Retina (tissue), 1 donor: ENCODE results near the gene ERFL.

Experiments
- DNase-seq: peaks from one replicate; pipeline ENCODE4 v3.0.0-alpha.2; 2016

The ERFL gene

DNA sequence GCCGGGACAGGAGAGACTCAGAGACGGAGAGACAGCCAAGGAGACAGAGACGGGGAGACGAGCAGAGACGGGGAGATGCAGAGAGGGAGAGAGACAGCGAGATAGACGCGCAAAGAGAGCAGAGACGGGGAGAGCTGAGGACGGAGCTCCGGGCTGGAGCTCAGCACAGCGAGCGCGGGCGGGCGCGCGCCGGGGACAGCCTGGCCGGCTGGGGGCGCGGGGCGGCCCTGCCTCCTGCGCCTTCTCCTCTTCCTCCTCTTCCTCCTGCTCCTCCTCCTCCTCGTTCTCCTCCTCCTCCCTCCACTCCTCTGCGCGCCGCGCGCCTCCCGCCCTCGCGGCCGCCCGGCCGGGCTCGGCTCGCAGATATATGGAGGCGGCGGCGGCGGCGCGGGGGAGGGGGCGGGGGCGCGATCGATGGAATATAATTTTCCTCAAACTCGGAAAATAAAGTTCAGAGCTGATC, at the start of gene ERFL:
Gene ERFL (minus strand): TSS at position 229 of the 463 bp plus-strand sequence. CDS start 15,530 bp downstream, outside the sequence.
- peak; percentile 52 for DNase-seq

DNA sequence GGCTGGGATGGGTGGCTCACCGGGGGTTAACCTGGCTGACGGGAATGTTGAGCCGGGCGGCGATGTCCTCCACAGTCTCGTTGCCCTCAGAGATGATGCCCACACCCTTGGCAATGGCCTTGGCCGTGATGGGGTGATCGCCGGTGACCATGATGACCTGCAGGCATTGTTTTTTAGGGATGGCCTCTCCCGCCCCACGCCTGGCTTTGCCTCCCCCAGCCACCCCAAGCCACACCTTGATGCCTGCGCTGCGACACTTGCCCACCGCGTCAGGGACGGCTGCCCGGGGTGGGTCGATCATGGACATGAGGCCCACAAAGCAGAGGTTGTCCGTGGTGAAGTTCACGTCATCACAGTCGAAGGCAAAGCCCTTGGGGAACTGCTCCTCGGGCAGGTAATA, 49.7 kb upstream of the ERFL start:
- DNase-seq, result no peak

DNA sequence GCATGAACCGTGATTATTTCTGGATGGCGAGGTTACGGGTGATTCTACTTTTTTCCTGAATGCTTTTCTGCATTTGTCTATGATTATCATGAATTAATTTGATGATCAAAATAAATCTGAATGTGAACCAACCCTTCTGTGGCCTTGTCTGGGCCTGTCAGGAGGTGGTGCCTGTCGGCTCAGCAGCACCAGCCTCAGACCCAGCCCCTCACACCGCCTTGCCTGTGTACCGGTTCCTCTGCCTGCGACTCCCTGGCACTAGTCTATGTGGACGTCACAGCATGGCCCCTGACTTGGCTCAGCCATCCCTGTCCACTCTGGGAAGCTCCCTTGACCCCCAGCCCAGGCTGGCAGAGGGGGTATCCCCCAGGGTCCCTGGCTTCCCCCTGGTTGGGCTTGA, 46.4 kb upstream of the ERFL start:
- no peak for DNase-seq

DNA sequence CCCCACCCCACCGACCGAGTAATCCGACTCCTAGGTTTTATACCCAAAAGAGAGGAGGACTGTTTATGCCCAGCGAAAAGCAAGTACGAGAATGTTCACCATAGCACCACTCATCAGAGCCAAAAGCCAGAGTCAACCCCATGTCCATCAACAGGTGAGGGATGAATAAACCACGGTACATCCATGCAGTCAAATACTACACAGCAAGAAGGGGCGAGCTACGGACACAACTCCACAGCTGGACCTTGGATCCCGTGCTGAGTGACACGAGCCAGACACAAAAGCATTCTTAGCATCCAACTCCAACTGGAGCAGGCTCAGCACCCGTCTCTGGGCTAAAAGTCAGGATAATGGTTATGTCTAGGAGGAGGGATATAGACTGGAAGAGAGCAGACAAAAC, 43.1 kb upstream of the ERFL start:
- DNase-seq, result no peak

DNA sequence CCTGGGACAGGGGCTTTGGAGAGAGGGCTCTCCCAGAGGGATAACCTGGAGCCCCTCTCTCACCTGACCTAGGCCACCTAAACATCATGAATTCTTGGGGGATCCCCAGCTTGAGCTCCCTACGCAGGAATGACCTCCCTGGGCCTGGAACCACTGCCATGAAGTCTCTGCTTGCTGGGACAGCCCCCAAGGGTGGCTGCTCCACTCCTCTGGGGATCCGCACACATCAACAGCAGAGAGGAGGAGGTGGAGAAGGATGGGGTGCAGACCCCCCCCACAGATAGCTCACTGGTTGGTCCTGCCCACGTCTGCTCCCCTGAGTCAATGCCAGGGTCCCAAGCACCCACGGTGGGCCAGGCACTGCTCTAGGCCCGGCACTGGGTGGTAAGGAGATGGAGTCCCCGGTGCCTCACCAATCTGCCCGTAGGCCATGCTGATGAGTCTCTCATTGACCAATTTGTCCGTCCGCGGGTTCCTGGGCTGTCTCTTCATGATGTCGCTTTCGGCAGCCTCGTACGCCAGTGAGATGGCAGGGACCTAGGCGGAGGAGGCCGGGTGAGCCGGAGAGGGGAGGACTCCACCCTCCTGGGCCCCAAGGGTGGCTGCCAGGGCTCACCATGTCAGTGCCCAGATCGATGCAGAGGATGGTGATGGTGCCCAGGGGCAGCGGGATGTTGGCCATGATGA, 41.7 kb upstream of the ERFL start:
- no peak for DNase-seq

DNA sequence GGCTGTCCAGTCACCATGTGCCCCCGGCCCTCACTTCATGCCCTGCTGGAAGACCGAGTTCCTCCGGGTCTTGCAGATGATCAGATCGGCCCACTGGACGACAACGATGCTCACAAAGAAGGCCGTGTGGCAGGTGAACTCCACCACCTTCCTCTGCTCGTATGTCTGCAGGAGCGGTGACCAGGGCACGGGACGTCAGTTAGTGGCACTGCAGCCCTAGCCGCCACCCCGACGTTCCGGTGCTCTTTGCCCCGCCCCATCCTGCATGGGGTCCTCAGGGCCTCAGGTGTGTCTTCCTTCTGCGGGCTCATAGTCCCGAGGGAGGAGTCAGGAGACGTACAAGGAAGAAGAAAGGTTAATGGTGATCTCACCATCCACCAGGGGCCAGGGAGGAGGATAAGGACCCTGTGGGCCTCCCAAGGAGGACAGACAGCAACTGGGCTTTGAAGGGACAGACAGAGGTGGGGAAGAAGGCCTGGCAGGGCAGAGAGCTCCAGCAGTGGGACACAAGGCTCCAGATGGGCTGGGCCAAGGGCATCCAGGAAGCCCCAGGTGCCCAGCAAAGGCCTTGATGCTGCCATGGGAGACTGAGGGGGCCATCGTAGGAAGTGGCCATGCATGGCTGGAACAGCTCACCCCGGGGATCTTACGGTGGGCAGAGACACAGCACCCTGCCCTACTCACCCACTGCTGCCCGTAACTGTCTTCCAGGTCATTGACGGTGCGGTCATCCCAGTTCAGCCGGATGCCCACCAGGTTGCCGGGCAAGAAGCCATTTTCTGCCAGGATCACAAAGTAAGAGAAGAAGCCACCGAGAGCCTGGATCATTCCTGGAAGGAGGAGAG, 40.7 kb upstream of the ERFL start:
- no peak for DNase-seq

DNA sequence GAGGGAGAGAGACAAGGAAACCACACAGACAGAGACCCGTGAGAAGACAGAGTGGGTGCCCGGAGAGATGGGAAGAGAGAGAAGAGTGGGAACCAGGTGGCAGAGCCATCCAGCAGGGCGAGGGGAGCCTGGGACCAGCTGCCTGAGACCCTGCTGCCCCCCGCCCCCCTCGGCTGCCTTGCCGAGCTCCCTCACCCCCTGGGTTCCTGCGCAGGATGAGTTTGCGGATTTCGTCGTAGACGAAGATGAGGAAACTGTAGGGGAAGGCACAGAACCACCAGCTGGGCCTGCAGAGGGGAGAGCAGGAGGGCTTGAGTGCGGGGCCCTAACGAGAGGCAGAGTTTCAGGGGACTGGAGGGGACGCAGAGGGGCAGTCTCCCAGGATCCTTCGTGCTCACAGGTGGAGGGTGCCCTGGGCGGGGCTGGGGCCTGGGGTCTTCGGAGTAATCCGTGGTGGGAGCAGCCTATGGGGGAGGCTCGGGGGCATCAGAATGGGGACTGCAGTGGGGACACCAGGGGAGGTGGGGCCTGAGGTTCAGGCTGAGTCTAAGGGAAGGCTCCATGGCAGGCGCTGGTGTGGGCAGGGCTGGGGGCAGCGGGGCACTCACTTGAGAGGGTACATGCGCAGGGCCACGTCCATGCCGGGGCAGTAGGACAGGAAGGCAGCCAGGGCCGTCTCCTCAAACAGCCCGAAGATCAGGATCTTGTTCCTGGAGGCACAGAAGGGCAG, 39.0 kb upstream of the ERFL start:
- DNase-seq, result no peak

DNA sequence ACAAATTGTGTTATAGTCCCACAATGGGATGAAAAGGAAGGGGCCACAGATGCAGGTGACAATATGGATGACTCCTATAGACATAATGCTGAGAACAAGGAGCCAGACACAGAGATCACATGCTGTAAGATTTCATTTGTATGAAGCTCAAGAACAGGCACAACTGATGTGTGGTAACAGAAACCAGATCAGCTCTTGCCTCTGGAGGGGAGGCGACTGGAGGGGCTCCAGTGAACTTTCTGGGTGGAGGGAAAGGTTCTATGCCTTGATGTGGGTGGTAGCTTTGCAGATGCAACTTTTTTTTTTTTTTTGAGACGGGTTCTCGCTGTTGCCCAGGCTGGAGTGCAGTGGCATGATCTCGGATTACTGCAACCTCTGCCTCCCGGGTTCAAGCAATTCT, 36.9 kb upstream of the ERFL start:
- DNase-seq, result no peak

DNA sequence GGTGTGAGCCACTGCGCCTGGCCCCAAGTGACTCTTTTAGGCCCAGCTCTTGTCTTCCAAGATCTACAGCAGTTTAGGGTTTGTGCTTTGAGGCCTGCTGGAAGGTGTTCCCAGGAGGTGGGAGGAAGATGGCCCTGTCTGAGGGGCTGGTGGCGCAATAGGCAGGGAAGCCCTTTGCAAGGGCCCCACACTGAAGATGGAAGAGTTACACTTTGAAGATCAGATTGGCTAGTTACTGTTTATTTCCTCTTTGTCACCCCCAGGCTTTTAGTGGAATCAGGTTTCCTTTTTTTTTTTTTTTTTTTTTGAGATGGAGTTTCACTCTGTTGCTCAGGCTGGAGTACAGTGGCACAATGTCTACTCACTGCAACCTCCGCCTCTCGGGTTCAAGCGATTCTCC, 32.7 kb upstream of the ERFL start:
- DNase-seq, result no peak

DNA sequence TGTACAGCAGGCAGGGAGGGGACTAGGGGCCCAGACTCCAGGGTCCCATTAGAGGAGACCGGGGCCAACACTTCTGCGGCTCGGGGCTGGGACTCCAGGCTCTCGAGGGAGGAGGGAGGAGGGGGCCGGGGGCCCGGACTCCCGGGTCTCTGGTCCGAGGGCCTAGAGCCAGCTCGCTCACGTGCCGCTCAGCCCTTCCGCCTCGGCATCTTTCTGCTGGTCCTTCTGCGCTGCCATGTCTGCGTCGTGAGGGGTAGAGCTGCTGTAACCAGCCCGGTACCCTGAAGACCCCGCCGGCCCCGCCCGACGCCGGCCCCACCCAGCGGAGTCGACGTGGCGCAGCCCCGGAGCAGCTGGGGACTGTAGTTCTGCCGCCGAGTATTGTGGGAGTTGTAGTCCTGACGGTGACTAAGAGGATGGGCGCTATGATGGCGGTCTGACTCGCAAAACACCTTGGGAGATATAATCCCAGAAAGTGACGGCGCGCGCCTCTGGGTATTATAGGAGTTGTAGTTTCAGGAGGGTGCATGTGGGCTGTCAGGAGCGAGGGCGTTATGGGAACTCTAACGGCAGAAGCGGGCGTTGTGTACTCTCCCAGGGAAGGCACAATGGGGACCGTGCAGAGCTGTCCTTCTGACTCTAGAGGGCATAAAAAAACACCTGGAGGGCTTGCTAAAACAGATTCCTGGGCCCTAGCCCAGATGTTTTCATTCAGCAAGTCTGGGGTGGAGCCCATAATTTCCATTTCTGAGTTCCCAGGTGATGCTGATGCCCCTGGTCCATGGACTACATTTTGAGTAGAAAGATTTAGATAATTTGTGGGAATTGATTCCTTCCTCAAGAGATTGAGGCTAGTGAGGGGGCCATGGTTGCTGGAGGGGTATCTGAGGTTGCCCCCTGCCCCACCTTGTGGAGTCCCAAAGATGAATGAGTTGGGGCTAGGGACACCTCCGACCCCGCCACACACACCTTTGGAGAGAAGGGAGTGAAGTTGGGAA, 31.1 kb upstream of the ERFL start, which contains the start of gene RABAC1:
Gene RABAC1 (minus strand): TSS at position 266 of the 998 bp plus-strand sequence. CDS start 29 bp downstream, at position 237.
- DNase-seq, result peak; percentile 94

DNA sequence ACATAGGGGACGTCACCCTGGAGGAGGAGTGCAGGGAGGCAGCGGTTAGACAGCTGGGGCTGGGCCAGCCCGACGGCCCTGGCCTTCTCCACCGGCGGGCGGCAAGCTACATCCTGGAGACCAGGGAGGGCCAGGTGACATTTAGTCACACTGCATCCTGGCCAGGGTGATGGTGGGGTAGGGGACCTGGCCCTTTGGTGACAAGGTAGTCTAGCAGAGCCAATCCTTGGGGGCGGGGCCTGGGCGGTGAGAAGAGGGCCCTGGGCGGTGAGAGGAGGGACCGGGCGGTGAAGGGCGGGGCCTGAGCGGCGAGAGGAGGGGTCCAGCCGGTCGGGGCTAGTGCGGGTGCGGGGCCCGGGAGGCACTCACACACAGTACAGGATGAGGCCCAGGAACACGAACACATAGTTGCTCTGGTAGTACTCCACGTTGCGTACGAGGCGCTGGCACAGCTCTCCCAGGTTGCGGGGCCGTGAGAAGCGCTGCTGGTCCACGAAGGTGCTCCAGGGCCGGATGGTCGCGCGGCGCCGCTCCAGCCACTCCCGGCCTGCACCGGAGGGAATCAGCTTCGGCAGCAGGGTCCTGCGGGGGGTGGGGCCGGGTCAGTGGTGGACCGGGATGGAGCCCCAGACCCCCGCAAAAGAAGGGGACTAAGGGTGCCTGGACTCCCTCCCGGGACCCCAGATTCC, 30.3 kb upstream of the ERFL start:
- DNase-seq, result peak; percentile 79

DNA sequence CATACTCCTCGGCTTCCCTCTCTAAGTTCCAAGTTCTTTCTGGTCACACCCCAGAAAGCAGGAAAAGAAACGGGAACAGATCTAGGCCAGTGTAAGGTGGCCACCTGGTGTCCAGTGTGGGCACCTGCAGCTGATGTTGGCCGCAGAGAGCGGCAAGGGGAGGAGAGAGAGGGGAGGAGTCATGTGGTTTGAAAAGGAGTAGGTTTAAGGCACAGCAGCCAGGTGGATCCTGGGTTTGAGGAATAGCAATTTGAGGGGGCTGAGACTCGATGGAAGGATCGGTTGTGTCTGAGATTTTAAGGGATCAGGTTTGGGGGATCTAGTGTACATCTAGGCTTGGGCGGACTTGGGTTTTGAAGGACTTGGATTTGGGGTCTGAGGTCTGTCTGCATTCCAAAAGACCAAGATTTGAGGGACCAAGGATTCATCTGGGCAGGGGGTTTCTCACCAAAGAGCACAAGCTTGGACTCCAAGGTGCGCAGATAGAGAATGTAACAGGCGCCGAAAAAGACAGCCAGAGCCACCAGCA, 29.7 kb upstream of the ERFL start:
- DNase-seq, result peak; percentile 79

DNA sequence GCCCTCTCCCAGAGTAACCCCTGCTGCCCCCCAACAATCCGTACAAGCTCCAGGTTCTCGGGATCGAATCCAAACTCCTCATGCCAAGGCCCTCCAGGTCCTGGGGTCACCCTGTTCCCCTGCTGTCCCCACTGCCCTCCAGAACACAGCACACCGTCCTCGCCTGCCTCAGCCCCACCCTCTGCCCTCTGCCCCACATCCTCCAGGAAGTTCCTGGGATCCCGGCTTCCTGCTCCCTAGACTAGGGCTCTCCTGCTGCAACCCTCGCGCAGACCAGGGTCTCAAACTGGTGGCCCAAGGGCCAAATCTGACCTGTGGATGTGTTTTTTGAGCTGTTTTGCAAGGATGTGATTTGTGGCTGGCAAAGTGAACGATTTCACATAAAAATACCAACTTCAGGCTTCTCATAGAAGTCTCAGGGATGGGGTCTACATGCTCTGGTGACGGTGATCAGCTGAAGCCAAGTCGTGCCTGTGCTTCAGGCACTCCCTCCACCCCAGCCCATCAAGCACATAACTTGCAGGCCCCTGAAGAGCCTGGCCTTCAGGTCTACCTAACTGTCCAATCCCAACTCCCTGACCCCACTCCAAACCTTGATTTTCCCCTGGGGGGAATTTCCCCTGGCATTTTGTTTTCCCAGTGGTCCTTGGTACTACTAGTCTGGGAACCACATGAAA, 29.1 kb upstream of the ERFL start:
- no peak for DNase-seq

DNA sequence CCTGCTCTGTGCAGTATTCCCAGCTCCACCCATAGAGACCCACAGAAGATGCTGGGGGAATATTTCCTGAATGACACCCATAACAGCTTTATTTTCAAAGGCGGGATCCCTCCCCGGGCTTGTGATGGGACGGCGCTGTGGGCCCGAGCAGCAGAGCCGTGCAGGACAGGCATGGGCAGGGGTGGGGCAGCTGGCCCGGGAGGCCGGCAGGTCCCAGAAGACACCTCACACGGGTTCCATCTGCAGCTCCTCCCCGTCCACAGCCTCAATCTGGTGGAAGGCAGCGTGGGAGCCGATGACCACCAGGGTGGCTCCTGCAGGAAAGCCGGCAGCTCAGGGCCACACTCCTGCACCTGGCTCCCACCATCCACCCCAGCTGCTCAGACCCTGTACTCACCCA, 28.4 kb upstream of the ERFL start:
- DNase-seq, result no peak

DNA sequence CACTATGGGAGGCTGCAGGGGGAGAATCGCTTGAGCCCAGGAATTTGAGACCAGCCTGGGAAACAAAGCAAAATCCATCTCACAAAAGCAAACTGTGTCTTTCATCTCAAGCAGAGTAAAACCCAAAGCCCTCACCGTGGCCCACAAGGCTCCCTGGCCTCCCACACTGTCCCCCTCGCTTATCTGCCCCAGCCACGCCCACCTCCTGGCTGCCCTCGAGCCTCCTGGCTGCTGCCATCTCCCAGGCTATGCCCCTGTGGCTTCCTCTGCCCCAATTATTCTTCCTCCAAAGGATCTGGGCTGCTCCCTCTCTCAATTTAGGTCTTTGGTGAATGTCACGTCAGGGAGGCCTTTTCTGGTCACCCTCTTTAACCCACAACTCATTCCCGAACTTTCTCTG, 27.3 kb upstream of the ERFL start:
- no peak for DNase-seq

DNA sequence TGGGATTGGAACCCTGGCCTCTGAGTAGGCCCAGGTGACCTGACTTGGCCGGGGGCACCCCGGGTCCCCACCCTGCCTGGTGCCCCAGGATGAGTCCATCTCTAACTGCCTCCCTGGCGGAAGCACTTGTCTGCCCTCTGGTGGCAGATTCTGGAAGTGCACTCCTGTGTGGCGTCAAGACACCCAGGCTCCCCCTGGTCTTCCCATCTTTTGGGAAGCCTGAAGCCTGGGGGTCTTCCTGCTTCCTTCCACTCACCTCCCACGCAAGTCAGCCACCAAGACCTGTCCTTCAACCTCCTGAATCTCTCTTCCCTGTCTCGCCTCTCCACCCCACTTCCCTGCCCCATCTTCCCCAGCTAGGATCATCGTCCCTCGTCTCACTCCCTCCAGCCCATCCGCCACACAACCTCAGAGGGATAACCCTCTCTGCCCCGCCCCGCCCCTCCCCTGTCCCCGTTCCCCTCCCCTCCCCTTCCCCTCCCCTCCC, 23.5 kb upstream of the ERFL start:
- DNase-seq, result peak; percentile 86

DNA sequence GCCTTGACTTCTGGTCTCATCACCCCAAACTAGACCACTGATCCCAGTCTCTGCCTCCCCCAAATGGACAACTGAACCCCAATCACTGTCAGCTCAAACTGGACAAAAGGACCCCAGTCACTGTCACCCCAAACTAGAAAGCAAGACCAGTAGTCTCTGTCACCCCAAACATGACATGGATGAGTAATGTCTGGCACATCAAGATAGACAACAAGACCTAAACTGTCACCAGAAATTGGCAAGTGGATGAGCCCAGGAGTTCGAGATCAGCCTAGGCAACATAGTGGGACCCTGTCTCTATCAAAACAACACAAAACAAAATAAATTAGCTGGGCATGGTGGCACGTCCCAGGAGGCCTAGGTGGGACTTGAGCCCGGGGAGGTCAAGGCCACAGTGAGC, 18.8 kb upstream of the ERFL start:
- no peak for DNase-seq

DNA sequence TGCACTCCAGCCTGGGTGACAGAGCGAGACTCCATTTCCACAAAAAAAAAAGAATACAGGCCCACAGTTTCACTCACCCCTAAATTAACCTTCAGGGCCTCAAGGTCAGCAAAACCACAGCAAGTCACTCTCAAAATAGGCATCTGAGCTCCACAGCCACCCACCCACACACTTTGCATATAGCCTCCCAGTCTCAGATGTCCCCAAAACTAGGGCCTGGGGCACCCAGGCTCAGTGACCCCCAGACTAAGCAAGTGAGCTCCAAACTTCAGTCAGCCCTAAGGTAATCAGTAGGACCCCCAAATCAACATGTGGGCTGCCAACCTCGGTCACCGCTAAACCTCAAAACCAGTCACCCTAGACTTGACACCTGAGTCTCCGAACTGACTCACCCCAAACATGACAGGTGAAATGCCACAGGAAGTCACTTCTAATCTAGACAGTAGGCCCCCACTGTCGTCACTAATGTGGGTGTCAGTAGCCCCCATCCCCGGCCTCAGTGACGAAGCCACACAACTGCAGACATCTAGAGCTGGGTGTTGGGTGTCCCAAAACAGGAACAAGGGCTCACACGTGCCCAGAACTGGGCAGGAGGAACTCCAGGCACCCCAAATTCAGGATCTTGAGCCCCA, 17.0 kb upstream of the ERFL start:
- DNase-seq, result no peak

DNA sequence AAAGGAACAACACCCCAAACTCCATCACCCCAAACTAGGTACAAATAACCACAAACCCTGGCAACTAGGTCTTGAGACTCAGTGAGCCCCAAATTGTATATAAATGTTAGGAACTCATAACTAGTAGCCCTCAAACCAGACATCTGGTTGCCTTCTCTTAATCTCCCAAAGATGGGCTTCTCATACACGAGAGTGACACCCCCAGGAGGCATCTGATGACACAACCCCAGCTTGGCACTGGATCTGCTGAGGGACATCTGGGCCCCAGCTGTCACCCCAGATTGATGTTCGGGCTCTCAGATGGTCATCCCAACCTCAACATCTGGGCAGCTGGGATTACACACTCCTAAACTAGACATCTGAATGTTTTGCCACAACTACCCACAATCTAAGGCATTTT, 16.1 kb upstream of the ERFL start:
- DNase-seq, result no peak
